Measurements from ENCODE around the gene CD14.

Gene CD14

GRCh38 chr5:140639148-140639981 is 6.4 kb upstream of the CD14 start, which contains the start of gene TMCO6:
Gene TMCO6 (plus strand): TSS chr5:140639451. CDS start chr5:140639528, 77 bp downstream.
- H3K9me3 ChIP-seq (ENCODE audit: control insufficient read depth, insufficient read depth, low read depth, low read length): no peaks in the 10 kb centered on the region
- H3K4me3 ChIP-seq (ENCODE audit: low read depth, low read length): peak within 1 kb of the TSS; percentile 84
- ChIA-PET CTCF (interaction anchor here (0.6 to 1.4 kb wide), 6 partner anchors 8 to 796 kb away, joined by 3 to 4 read pairs (median 4); partner anchors contain the start of genes IK and NDUFA2), POLR2A (interaction anchor here (1.0 to 2.3 kb wide), 6 partner anchors 8 to 293 kb away, joined by 3 to 14 read pairs (median 4); partner anchors contain the start of genes ANKHD1, APBB3, HBEGF and IK)
- H3K4me1 ChIP-seq (ENCODE audit: control insufficient read depth, insufficient read depth, low read length): no peaks in the 10 kb centered on the region
- H3K36me3 ChIP-seq (ENCODE audit: control insufficient read depth in 2 of 2, insufficient read depth in 1 of 2, low read length in 2 of 2): peaks cover 0 to 38% of the 10 kb centered on the region in 2 experiments; a peak in 1 of 3 replicates
- H3K27ac ChIP-seq (ENCODE audit: extremely low read depth, low read depth, low read length): peak within 1 kb of the TSS; percentile 84
- TF ChIP-seq INSM2 (tag by site-specific recombination; IDR thresholded peaks at IDR 0.05): peak; percentile 15; the same call in 1 of the 2 replicates
- TF ChIP-seq ZNF341 (tag by site-specific recombination; IDR thresholded peaks at IDR 0.05; ENCODE audit: low read depth): peak; percentile 98
- TF ChIP-seq HOXD13 (CRISPR knock-in tag; IDR thresholded peaks at IDR 0.05; ENCODE audit: borderline replicate concordance): no peak
- TF ChIP-seq ZEB2 (tag by site-specific recombination; IDR thresholded peaks at IDR 0.05): peak; percentile 69
- no peak for TF ChIP-seq ZNF610 (tag by site-specific recombination; IDR thresholded peaks at IDR 0.05; ENCODE audit: borderline replicate concordance)
- TF ChIP-seq ZNF157 (tag by site-specific recombination; IDR thresholded peaks at IDR 0.05): no peak
- peak; percentile 91; the same call in 1 of the 2 replicates for TF ChIP-seq ZNF777 (tag by site-specific recombination; IDR thresholded peaks at IDR 0.05; ENCODE audit: borderline replicate concordance)
- TF ChIP-seq ZNF132 (tag by site-specific recombination; IDR thresholded peaks at IDR 0.05; ENCODE audit: borderline replicate concordance): no peak
- TF ChIP-seq ZNF639 (tag by site-specific recombination; IDR thresholded peaks at IDR 0.05): no peak
- TF ChIP-seq ZNF37A (tag by site-specific recombination; IDR thresholded peaks at IDR 0.05): no peak
- TF ChIP-seq ZNF19 (tag by site-specific recombination; IDR thresholded peaks at IDR 0.05; ENCODE audit: low read depth): no peak
- TF ChIP-seq ZNF600 (tag by site-specific recombination; IDR thresholded peaks at IDR 0.05): peak; percentile 93
- peak; percentile 17; the same call in 1 of the 2 replicates for TF ChIP-seq ZNF660 (tag by site-specific recombination; IDR thresholded peaks at IDR 0.05)
- TF ChIP-seq TRIM28 (IDR thresholded peaks at IDR 0.05; ENCODE audit: borderline replicate concordance, low read length): no peak
- TF ChIP-seq ZNF202 (tag by site-specific recombination; IDR thresholded peaks at IDR 0.05; ENCODE audit: borderline replicate concordance): no peak
- no peak for TF ChIP-seq ELK4 (IDR thresholded peaks at IDR 0.05; ENCODE audit: borderline replicate concordance, low read depth, low read length)
- TF ChIP-seq ZNF391 (tag by site-specific recombination; IDR thresholded peaks at IDR 0.05; ENCODE audit: borderline replicate concordance, low read depth): no peak
- peak; percentile 50; the same call in 1 of the 2 replicates for TF ChIP-seq KLF17 (tag by site-specific recombination; IDR thresholded peaks at IDR 0.05)
- TF ChIP-seq BCL6B (tag by site-specific recombination; IDR thresholded peaks at IDR 0.05): no peak
- peak; percentile 18; the same call in 1 of the 2 replicates for TF ChIP-seq KLF10 (tag by site-specific recombination; IDR thresholded peaks at IDR 0.05)
- TF ChIP-seq BCL11B (tag by site-specific recombination; IDR thresholded peaks at IDR 0.05; ENCODE audit: low read depth): no peak
- no peak for TF ChIP-seq SCRT1 (tag by site-specific recombination; IDR thresholded peaks at IDR 0.05; ENCODE audit: borderline replicate concordance)
- no peak for TF ChIP-seq ZBTB6 (tag by site-specific recombination; IDR thresholded peaks at IDR 0.05)
- TF ChIP-seq ZBTB20 (tag by site-specific recombination; IDR thresholded peaks at IDR 0.05): peak; percentile 42; the same call in 1 of the 2 replicates
- TF ChIP-seq ZNF302 (tag by site-specific recombination; IDR thresholded peaks at IDR 0.05; ENCODE audit: low read depth): no peak
- no peak for TF ChIP-seq ZNF677 (tag by site-specific recombination; IDR thresholded peaks at IDR 0.05)
- peak; percentile 29; the same call in 1 of the 2 replicates for TF ChIP-seq ZNF366 (tag by site-specific recombination; conservative IDR thresholded peaks at IDR 0.05)
- TF ChIP-seq ZNF623 (tag by site-specific recombination; IDR thresholded peaks at IDR 0.05): no peak

Measured in HEK293 (cell line).